Endothelial cell of umbilical vein (primary cell): ENCODE data around the gene KLHL1. TPM values are rescaled to one million over a fixed set of nuclear protein-coding genes. Genes with fewer than 3 reads are reported as not detected.

Source experiments
- BruUV-seq: library from RNA; stranded (reverse); fragments of 400-500 nt; replicated peaks from 2 replicates; lab custom pipeline; 2021; lab: Mats Ljungman, UMichigan
- CTCF ChIA-PET: fragments of 300-600, 350-600 bp; sonication (Branson Sonifier 250); formaldehyde crosslinking; loops from one replicate; lab custom pipeline; 2021; ENCODE audit warnings: antibody characterized with exemption, inconsistent platforms; lab: Charles Lee
- POLR2A ChIA-PET: fragments of 300-600, 350-600 bp; sonication (Branson Sonifier 250); formaldehyde crosslinking; loops from one replicate; lab custom pipeline; 2021; ENCODE audit warnings: antibody characterized with exemption, inconsistent platforms; lab: Charles Lee
- DNase-seq: peaks from one replicate; pipeline ENCODE4 v3.0.0-alpha.2; 2011; ENCODE audit warnings: low read depth, low spot score
- FAIRE-seq: peaks from 2 replicates; lab custom pipeline; 2011; peaks lifted over from hg19 to GRCh38; lab: Jason Lieb, UNC
- H2AFZ ChIP-seq: 2 replicates; pipeline ENCODE4 v1.6.0; 2012; ENCODE audit warnings: low read depth, low read length, control low read depth, inconsistent platforms
- H3K27ac ChIP-seq: 2 replicates; pipeline ENCODE4 v1.5.1; 2011; ENCODE audit warnings: low read depth, mild to moderate bottlenecking, control low read depth, low read length, moderate library complexity; ENCODE audit not compliant: insufficient read depth
- H3K27me3 ChIP-seq, 2 experiments: 2 replicates each; pipeline versions ENCODE4 v1.6.0 to v1.6.1; 2011; ENCODE audit warnings: low read length in 2 of 2, mixed read lengths in 1 of 2; ENCODE audit not compliant: control insufficient read depth in 2 of 2, insufficient read depth in 2 of 2
- H3K36me3 ChIP-seq, 2 experiments: 2 replicates in 1 of 2; 3 replicates in 1 of 2; pipeline ENCODE4 v1.5.1; 2011; ENCODE audit warnings: low read length in 2 of 2, mild to moderate bottlenecking in 1 of 2, moderate library complexity in 1 of 2; ENCODE audit not compliant: control insufficient read depth in 2 of 2, insufficient read depth in 2 of 2; ENCODE audit errors: extremely low read depth in 1 of 2
- H3K4me1 ChIP-seq: 3 replicates; pipeline ENCODE4 v1.5.1; 2011; ENCODE audit warnings: mild to moderate bottlenecking, low read length; ENCODE audit not compliant: control insufficient read depth, insufficient read depth; ENCODE audit errors: extremely low read depth
- H3K4me2 ChIP-seq: 2 replicates; pipeline ENCODE4 v1.6.1; 2011; ENCODE audit warnings: low read length, control low read depth, mixed read lengths; ENCODE audit not compliant: insufficient read depth
- H3K4me3 ChIP-seq, 3 experiments: fragments of 200-600 bp in 1 of 3; sonication (generic), shearing (Covaris generic) in 1 of 3; replicated peaks in 1 of 3; 2 replicates each; pipeline ENCODE4 v1.5.1; 2011 to 2016; ENCODE audit warnings: control low read depth in 3 of 3, low read length in 3 of 3, mild to moderate bottlenecking in 2 of 3, inconsistent platforms in 1 of 3, low read depth in 1 of 3, moderate library complexity in 1 of 3; ENCODE audit not compliant: insufficient read depth in 1 of 3
- H3K79me2 ChIP-seq: 2 replicates; pipeline ENCODE4 v1.6.0; 2012; ENCODE audit warnings: low read length, inconsistent platforms; ENCODE audit not compliant: control insufficient read depth, insufficient read depth
- H3K9ac ChIP-seq: replicated peaks from 2 replicates; pipeline ENCODE3; 2011; ENCODE audit warnings: low read length, control low read depth; ENCODE audit not compliant: insufficient read depth; ENCODE audit errors: extremely low read depth
- H3K9me1 ChIP-seq: replicated peaks from 3 replicates; pipeline ENCODE4 v1.6.0; 2011; ENCODE audit warnings: mild to moderate bottlenecking, low read length; ENCODE audit not compliant: control insufficient read depth, insufficient read depth; ENCODE audit errors: extremely low read depth
- H3K9me3 ChIP-seq: replicated peaks from 2 replicates; pipeline ENCODE4 v1.5.1; 2012; ENCODE audit warnings: low read length, inconsistent platforms; ENCODE audit not compliant: control insufficient read depth, insufficient read depth
- H4K20me1 ChIP-seq: replicated peaks from 2 replicates; pipeline ENCODE3; 2011; ENCODE audit warnings: mild to moderate bottlenecking, low read length; ENCODE audit not compliant: control insufficient read depth, insufficient read depth; ENCODE audit errors: extremely low read depth
- EZH2 ChIP-seq: IDR thresholded peaks from 2 replicates; pipeline ENCODE4 v1.6.1; 2012; ENCODE audit warnings: borderline replicate concordance, low read depth, mild to moderate bottlenecking, moderate library complexity, low read length, inconsistent platforms; ENCODE audit not compliant: severe bottlenecking
- FOS ChIP-seq: IDR thresholded peaks from 2 replicates; pipeline ENCODE4 v1.6.1; 2011; ENCODE audit warnings: mild to moderate bottlenecking, low read length, moderate library complexity, borderline replicate concordance; ENCODE audit not compliant: insufficient read depth
- GATA2 ChIP-seq: IDR thresholded peaks from 2 replicates; pipeline ENCODE4 v1.7.0; 2011; ENCODE audit warnings: low read depth, mild to moderate bottlenecking, moderate library complexity, mixed read lengths, low read length; ENCODE audit not compliant: insufficient read length, insufficient read depth
- JUN ChIP-seq: IDR thresholded peaks from 2 replicates; pipeline ENCODE4 v1.6.1; 2011; ENCODE audit warnings: borderline replicate concordance, low read depth; ENCODE audit not compliant: insufficient read length, insufficient read depth
- MYC ChIP-seq: IDR thresholded peaks from one replicate; pipeline ENCODE4 v1.6.1; 2011; ENCODE audit warnings: mild to moderate bottlenecking, low read depth, low read length
- POLR2A ChIP-seq: IDR thresholded peaks from 2 replicates; pipeline ENCODE4 v1.6.1; 2012; ENCODE audit warnings: low read depth, mild to moderate bottlenecking, control low read depth, low read length
- POLR2AphosphoS5 ChIP-seq: IDR thresholded peaks from 2 replicates; pipeline ENCODE4 v1.6.1; 2012; ENCODE audit warnings: low read depth, mild to moderate bottlenecking, control low read depth, low read length, moderate library complexity; ENCODE audit not compliant: insufficient read depth
- dilution Hi-C: fragments of 300-500 bp; cut with MboI; formaldehyde crosslinking; loops from one replicate; pipeline ENCODE4 v1.15.0; 2019; ENCODE audit warnings: low sequenced_read_pairs; ENCODE audit not compliant: extremely low pct_ligation_motif_present
- intact Hi-C: fragments of 100-400 bp; cut with micrococcal nuclease; formaldehyde crosslinking; loops from one replicate; pipeline ENCODE4 v1.10.0; 2022
- polyA plus RNA-seq, 4 experiments: library from polyadenylated mRNA; depleted of rRNA in 3 of 4; stranded (reverse) in 3 of 4; unstranded in 1 of 4; fragments of >200 nt; gene quantifications; 2 replicates each; pipeline versions ENCODE4 v1.2.1 to v1.2.3, GENCODE V29; 2011 to 2012; ENCODE audit warnings: missing spikeins in 1 of 4
- total RNA-seq: library from RNA; stranded (reverse); gene quantifications from 2 replicates; pipeline ENCODE4 v1.2.3, GENCODE V29; 2021
- TF ChIP-seq, protein P1 (sequence below): IDR thresholded peaks from 2 replicates; pipeline ENCODE4 v1.6.1; 2011; ENCODE audit not compliant: insufficient read depth, insufficient read length
- TF ChIP-seq, protein P2 (sequence below), 2 donors: IDR thresholded peaks; 1 replicate in 1 of 2; 2 replicates in 1 of 2; pipeline ENCODE4 v1.5.1; 2011; ENCODE audit warnings: low read length in 2 of 2, mild to moderate bottlenecking in 2 of 2, moderate library complexity in 2 of 2, control low read depth in 1 of 2, inconsistent platforms in 1 of 2, low read depth in 1 of 2; ENCODE audit not compliant: insufficient read depth in 1 of 2; ENCODE audit errors: extremely low read depth in 1 of 2

KLHL1 gene
- total and polyA plus RNA-seq, 2 donors (not counting 3 experiments of a cell fraction or from before 2014, with no cell fraction given) = not detected

DNA sequence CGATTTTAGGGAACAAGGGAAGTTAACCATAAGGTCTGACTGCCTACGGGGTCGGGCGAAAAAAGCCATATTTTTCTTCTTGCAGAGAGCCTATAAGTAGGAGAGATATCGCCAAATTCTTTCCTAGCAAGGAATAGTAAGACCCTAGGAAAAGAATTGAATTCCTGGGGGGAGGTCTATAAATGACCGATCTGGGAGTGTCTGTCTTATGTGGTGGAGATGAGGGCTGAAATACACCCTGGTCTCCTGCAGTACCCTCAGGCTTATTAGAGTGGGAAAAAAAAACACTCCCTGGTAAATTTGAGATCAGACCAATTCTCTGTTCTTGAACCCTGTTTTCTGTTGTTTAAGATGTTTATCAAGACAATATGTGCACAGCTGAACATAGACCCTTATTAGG, 448.1 kb downstream of the KLHL1 start:
- H3K79me2 ChIP-seq = no peaks in the 10 kb centered on the region
- H3K9ac ChIP-seq = no peak overlapping the region
- H3K9me1 ChIP-seq = no peaks in the 10 kb centered on the region
- H3K4me1 ChIP-seq = no peaks in the 10 kb centered on the region
- H3K27ac ChIP-seq = no peak overlapping the region
- no peaks in the 10 kb centered on the region for H3K36me3 ChIP-seq
- no peaks in the 10 kb centered on the region for H3K27me3 ChIP-seq
- dilution Hi-C loops = no loop called here
- no TSS peak for BruUV-seq
- TF ChIP-seq, protein P1, sequence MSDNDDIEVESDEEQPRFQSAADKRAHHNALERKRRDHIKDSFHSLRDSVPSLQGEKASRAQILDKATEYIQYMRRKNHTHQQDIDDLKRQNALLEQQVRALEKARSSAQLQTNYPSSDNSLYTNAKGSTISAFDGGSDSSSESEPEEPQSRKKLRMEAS = no peak
- no peak for TF ChIP-seq MYC
- TF ChIP-seq POLR2A = no peak
- TF ChIP-seq FOS = no peak
- TF ChIP-seq EZH2 = no peak
- TF ChIP-seq GATA2 = no peak
- no peak for TF ChIP-seq JUN
- no peak for TF ChIP-seq POLR2AphosphoS5
- TF ChIP-seq, protein P2, sequence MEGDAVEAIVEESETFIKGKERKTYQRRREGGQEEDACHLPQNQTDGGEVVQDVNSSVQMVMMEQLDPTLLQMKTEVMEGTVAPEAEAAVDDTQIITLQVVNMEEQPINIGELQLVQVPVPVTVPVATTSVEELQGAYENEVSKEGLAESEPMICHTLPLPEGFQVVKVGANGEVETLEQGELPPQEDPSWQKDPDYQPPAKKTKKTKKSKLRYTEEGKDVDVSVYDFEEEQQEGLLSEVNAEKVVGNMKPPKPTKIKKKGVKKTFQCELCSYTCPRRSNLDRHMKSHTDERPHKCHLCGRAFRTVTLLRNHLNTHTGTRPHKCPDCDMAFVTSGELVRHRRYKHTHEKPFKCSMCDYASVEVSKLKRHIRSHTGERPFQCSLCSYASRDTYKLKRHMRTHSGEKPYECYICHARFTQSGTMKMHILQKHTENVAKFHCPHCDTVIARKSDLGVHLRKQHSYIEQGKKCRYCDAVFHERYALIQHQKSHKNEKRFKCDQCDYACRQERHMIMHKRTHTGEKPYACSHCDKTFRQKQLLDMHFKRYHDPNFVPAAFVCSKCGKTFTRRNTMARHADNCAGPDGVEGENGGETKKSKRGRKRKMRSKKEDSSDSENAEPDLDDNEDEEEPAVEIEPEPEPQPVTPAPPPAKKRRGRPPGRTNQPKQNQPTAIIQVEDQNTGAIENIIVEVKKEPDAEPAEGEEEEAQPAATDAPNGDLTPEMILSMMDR (IDR thresholded peaks at IDR 0.05; ENCODE audit: extremely low read depth in 1 of 2, insufficient read depth in 1 of 2, low read depth in 1 of 2, low read length in 2 of 2) = no peak
- ChIA-PET CTCF (no interaction called here), POLR2A (no interaction called here)
- intact Hi-C loops = no loop called here
- H2AFZ ChIP-seq = no peak overlapping the region
- H4K20me1 ChIP-seq = no peaks in the 10 kb centered on the region
- H3K4me2 ChIP-seq = no peak overlapping the region
- H3K4me3 ChIP-seq = no peak overlapping the region
- FAIRE-seq = no peak
- no peak for DNase-seq
- H3K9me3 ChIP-seq = no peaks in the 10 kb centered on the region
